ENCODE results near the gene RPL39L. TPM values are rescaled to one million over a fixed set of nuclear protein-coding genes. Genes with fewer than 3 reads are reported as not detected.
"Not testable (repeated sequence)": the region's sequence is repeated elsewhere in the genome, so short reads cannot be mapped to it uniquely, and the experiment has no call there.

Gene RPL39L
- total RNA-seq, 1 experiment from 2014 or later: 11.9 TPM

DNA sequence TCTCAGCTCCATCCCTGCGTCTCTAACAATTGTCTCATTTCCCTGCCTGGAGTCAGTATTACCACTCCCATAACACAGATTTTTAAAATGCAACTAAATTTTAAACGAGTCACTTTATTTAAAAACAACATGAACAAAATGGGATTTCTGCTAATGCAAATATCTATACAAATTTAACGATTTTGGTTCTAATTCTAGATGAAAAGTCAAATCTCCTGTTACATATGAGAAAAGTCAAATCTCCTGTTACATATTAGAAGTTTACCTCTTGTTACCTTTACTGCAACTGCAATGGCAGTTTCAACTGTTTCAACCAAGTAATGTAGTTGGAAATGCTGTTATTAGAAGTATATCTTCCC, 578 bp upstream of the RPL39L start:
- DNase-seq (ENCODE audit: low read depth): no peak

DNA sequence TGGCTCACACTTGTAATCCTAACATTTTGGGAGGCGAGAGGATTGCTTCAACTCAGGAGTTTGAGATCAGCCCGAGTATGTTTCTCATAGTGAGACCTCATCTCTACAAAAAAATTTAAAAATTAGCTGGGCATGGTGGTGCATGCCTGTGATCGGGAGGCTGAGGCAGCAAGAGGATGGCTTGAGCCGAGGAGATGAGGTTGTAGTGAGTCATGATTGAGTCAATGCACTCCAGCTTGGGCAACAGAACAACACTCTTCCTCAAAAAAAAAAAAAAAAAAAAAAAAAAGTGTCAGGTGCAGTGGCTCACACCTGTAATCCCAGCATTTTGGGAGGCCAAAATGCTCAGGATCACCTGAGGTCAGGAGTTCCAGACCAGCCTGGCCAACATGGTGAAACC, 2.4 kb downstream of the RPL39L start:
- peak; percentile 38 for DNase-seq (ENCODE audit: low read depth)

GRCh38 chr3:187136337-187136736, 3.0 kb downstream of the RPL39L start:
- no peak for DNase-seq (ENCODE audit: low read depth)

- not testable (repeated sequence) for DNase-seq (ENCODE audit: low read depth)
Observed at GRCh38 chr3:187135172-187135690, 4.1 kb downstream of the RPL39L start.

DNA sequence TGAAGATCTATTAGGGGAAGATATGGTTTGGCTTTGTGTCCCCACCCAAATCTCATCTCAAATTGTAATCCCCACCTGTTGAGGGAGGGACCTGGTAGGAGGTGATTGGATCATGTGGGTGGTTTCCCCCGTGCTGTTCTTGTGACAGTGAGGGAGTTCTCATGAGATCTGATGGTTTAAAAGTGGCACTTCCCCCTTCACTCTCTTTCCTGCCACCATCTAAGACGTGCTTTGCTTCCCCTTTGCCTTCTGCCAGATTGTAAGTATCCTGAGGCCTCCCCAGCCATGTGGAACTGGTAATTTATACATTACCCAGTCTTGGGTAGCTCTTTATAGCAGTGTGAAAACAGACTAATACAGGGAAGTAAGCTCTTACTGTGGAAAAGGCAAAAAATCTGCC, 6.1 kb downstream of the RPL39L start:
- not testable (repeated sequence) for DNase-seq (ENCODE audit: low read depth)

DNA sequence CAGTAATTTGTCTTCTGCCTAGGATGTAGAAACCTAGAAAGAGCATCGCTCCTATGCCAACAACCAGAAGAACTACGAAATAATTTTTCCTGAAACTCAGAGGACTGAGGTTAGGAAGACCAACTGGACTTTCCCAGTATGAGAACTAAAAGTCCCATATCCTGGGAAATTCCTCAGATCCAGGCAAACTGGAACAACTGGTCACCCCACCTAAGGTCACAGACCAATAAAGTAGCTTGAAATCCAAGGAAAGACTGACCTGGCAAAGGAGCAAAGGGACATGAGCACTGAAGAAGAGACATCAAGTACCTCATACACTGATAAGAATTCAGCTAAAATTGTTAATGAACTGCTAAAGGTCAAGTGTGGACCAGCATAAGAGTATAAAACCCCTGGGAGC, 6.6 kb downstream of the RPL39L start:
- DNase-seq (ENCODE audit: low read depth): no peak

GRCh38 chr3:187131981-187132380, 7.3 kb downstream of the RPL39L start:
- DNase-seq (ENCODE audit: low read depth): no peak

- peak; percentile 86 for DNase-seq (ENCODE audit: low read depth)
Observed at GRCh38 chr3:187130346-187131066, 8.8 kb downstream of the RPL39L start.

- peak; percentile 17 for DNase-seq (ENCODE audit: low read depth)
Observed at GRCh38 chr3:187125319-187126031, 13.8 kb downstream of the RPL39L start.

DNA sequence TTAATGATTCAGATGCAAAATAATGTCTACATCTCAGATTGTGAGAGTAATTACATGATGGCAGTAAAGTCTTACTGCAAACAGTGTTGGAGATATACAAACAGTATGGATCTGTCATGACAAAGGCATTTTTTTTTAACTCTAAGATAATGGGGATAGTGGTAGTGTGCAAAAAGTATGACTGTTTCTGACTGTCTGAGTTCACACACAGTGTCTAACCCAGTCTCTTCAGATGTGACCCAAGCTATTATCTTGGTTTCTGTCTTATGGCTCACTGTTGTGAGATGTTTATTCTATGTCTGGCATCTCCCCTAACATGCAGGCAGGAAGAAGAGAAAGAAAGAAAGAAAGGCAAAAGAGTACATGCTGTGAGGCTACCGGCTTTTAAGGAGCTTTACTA, 17.0 kb downstream of the RPL39L start:
- DNase-seq (ENCODE audit: low read depth): no peak

DNA sequence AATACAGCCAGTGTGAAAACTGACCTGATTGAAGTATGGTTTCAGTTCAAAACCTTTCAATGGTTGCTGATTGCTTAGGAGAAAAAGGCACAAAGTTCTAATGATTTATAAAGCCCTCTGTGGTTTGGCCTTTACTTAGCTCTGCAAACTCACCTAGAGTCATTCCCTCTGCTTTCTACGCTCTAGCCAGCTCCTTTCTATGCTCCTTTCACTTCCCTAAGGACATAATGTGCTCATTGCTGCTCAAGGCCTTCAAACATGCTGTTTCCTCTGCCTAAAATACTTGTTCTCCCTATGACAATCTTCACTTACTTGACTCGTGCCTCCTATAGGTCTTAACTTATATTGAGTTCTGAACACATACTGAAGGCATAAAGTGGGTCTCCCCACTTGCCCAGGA, 19.0 kb downstream of the RPL39L start:
- DNase-seq (ENCODE audit: low read depth): no peak

GRCh38 chr3:187114511-187114910, 24.8 kb downstream of the RPL39L start:
- no peak for DNase-seq (ENCODE audit: low read depth)

DNA sequence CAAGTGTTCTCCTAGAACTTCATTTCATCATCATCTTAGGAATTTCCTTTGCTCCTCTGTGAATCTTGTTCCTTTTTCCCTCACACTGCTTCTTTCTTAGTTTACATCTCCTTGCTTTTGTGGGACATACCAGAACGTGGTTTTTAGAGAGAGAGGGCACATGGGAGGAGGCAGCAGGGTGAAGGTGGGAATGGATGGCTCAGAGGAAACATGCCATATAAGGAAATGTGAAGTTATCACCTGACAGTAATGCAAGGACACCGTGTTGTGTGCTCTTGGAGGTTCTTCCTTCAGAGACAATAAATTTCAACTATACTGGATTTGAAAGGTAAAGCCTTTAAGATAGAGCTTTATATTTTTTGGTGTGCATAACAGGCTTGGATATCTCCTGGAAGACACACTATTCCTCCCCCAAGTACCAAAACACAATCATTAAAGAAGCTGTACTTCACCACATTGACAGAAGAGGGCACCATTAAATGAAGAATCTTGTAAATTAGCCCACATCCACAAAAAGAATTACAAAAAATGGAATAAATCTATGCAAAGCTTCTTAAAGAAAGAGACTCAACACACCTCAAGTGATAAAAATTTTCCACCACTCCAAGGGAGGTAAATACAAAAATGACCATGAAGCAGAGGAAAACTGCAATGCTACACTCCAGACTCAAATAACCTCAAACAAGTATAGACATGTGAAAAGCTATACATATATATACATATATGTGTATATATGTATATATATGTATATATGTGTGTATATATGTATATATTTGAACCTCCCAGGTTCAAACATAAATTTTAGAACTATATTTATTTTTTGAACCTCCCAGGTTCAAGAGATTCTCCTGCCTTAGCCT, 26.1 kb downstream of the RPL39L start:
- DNase-seq (ENCODE audit: low read depth): peak; percentile 15

DNA sequence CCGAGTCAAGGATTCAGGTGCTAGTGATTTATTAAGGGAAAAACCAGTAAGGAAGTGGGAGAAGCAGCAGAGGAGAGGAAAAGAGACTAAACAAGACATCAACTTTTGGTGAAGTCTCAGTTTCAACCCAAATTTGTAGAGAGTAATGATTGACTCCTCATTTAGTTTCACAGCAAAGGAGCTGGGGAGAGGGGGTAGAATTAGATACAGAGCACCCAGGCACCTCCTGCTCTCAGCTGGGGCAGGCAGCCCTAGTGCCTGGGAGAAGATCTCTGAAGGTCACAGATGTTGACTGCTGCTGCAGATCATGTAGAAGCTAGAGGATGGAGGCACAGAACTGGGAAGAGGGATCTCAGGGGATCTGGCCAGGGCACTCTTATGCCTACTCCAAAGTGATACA, 29.1 kb downstream of the RPL39L start:
- DNase-seq (ENCODE audit: low read depth): no peak

GRCh38 chr3:187107989-187108388, 31.3 kb downstream of the RPL39L start:
- DNase-seq (ENCODE audit: low read depth): no peak

- DNase-seq (ENCODE audit: low read depth): no peak
Observed at GRCh38 chr3:187105700-187106099, 33.6 kb downstream of the RPL39L start.

GRCh38 chr3:187104933-187105332, 34.4 kb downstream of the RPL39L start:
- DNase-seq (ENCODE audit: low read depth): no peak

GRCh38 chr3:187104342-187104741, 35.0 kb downstream of the RPL39L start:
- DNase-seq (ENCODE audit: low read depth): no peak

DNA sequence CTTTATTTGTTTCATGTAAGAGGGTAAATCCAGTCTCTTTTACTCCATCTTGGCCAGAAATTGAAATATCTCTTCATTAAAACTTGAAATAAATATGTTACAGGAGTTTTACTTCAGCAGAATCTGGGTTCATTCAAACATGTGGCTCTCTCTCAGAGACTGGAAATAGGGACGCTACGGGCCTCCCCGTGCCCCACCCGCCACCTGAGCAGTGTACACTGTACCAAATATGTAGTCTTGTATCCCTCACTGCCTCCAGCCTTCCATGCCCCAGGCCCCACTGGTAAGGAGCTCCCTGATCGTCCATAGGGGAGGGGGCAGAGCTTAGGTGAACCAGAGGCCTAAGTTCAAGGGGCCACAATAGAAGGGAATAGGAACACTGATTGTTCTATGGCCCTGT, 36.0 kb downstream of the RPL39L start:
- no peak for DNase-seq (ENCODE audit: low read depth)

GRCh38 chr3:187102073-187102634, 37.1 kb downstream of the RPL39L start:
- no peak for DNase-seq (ENCODE audit: low read depth)

- DNase-seq (ENCODE audit: low read depth): peak; percentile 49
Observed at GRCh38 chr3:187101184-187102072, 37.9 kb downstream of the RPL39L start.

Measured in LHCN-M2 (cell line).